Left lobe of liver (tissue), 2 donors: ENCODE data around the gene CDK6. TPM values are rescaled to one million over a fixed set of nuclear protein-coding genes. Genes with fewer than 3 reads are reported as not detected.

Experiments
- ATAC-seq: fragments of 200-7000 bp; cut with Tn5 transposase; one replicate; pipeline ENCODE4 v1.9.1; 2020; ENCODE audit warnings: mild to moderate bottlenecking, moderate library complexity
- DNase-seq: peaks from one replicate; pipeline ENCODE4 v3.0.0-alpha.2; 2020; ENCODE audit warnings: low spot score
- total RNA-seq: library from RNA; stranded (reverse); gene quantifications from one replicate; pipeline ENCODE4 v1.2.1, GENCODE V29; 2021
- donor health status: DM: no; HTN: no; CAD: no; lungs with moderate emphysema.
- donor health status: DM: no; HTN: yes; CAD: no.

Gene CDK6
- total RNA-seq, 1 donor from 2014 or later: 15.3 TPM

DNA sequence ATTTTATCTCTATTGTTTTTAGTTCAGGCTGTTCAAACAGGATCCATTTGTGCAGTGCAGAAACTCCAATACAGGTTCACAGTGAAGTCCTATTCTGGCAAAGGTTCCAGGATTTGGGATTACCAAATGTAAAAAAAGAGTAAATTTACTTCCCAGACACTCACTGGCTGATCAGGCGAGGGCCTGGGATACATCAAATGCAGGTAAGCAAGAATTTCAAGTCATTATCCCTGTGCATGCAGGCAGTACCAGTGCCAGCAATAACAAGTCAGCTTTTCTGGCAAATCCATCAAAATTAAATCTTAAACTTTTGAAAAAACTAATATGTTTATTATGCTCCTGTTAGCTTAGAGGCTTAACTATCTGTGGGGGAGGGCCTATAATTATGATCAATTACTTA, 6.3 kb downstream of the CDK6 start:
- no peak for DNase-seq
- ATAC-seq: no peak

DNA sequence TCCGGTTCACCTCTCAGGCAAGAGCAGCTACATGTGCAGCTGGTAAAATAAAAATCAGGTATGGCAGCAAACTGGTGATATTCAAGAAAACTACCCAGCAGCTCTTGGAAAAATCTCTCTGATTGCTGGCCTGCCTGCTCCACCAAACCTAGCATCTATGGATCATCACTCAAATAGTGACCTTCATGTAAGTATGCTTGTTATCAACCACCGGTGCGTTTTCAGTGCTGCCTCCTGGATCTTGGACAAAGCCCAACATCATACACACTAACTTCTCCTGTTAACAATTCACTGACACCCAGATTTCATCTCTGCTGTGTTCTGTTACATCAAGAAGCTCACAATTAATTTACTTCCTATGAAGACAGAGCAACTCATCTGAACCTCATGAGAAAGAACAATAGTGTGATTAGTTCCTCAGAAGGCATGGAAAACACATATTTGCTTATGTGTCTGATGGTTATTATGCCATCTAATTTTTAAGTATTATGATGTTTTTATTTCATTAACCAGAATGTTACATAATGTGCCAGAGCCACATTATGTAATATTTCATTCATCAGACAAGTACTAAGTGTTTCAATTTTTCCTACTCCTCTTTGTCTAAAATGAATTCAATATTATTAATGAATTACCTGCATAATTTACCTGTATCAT, 8.8 kb downstream of the CDK6 start:
- DNase-seq (no peak), ATAC-seq (no peak)

DNA sequence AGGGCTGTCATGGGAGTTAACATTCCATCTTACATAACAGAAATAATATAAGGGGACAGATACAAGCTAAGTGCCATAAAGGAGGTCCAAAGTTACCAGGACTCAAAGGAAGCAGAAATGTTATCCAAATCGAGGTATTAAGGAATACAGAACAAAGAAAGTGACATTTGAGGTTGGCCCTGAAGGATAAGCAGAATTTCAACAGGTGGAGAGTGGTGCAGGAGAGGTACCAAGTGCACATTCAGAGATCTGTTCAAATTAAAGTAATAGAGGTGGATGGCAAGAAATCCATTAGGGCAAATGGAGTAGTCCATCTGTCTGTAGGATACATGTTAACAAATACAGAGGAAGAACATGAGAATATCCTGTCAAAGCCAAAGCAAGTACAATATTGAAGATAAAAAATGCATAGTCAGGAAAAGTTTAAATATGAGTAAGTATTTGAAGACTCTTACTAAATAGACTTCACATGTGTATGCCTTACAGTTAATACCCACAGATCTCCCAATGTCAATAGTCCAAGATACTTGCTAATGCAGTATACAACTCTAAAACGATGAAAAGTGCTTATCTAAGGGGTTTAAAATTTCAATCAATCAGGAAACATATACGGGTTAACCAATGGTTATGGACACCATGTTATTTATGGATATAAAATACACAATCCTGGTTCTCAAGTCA, 10.0 kb downstream of the CDK6 start:
- ATAC-seq: no peak
- no peak for DNase-seq

DNA sequence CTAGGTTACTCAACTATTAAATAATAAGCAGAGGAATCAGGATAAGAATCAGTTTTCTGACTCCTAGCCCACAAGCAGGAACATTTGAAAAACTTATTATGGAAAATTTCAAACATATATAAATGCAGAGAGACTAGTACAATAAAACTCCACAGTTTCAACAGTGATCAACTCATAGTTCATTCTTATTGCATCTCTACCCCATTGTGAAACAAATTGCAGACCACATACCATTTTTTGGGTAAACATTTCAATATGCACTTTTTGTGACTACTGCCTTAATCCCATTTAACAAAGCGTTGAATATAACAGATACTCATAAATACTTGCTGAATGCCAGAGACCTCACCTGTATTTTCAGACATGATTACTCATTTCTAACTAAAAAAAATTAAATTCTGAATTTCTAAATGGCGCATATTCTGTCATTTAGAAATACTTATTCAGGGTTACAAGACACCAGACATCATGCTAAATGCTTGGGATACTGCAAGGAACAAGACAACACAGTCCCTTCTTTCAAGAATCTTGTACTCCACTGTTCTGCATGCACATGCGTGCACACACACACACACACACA, 11.4 kb downstream of the CDK6 start:
- no peak for ATAC-seq
- DNase-seq: no peak

DNA sequence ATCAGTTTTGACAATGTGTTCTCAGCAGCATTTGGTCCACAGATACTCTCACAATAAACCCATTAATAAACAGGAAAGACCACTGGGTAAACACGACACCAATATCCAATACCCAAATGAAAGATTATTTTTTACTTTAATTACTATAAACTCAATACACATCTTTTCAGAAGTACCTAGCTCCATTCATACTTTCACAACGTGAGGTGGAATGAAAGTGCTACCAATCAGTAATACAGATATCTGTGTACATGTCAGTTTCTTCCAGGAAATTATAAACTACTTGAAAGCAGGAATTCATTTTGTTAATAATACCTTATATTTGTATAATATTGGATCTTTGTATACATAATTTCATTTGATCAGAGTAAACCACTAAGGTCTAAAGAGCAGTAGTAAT, 11.9 kb downstream of the CDK6 start:
- no peak for DNase-seq
- ATAC-seq: no peak

DNA sequence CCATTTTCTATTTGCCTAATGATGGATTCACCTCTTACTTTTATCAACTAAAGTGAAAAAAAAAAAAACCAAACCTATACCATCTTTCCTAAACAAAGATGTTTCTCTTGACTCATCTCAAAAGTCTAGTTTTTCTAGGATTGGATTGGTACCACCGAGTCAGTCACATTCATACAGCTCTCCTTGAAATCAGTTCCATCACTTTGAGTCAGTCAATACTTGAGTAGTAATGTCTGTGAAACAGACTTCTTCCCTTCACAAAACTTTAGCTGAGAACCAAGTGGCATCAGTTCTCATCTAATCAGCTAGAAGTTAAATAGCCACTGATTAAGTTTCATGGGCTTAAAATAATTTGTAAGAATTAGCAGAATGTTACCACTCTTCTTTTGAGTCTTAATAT, 13.3 kb downstream of the CDK6 start:
- DNase-seq (no peak), ATAC-seq (no peak)

DNA sequence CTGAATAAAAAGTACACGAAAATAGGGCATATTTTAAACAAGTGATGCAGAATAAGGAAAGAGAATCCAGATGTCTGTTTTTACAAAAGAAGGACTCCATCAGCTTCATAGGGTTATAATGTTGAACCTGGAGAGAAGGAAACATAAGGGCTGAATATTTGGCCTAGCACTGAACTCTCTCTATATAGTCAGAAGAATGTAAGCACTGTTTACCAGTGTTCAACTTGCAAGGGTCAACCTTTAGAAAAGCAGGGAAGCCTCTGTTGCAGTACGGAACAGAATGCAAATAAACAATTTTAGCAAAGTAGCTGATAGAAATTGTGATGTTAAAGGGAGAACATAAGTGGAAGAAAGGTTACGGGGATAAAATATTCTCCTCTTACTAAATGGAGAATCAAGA, 16.2 kb downstream of the CDK6 start:
- DNase-seq: no peak
- ATAC-seq: no peak

DNA sequence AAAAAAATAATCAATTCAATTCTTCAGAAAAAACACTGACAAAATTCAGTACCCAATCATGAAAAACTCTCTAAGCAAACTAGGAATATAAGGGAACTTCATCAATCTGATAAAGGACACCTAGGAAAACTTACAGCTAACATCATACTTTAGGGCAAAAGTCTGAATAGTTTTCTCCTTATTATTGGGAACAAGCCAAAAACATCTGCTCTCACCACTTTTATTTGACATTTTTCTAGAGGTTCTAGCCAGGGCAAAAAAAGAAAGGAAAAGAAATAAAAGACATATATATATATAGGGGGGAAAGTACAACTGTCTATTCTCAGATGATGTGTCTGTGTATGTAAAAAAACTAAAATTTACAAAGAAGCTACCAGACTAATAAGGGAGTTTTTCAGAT, 19.0 kb downstream of the CDK6 start:
- no peak for ATAC-seq
- DNase-seq: no peak

DNA sequence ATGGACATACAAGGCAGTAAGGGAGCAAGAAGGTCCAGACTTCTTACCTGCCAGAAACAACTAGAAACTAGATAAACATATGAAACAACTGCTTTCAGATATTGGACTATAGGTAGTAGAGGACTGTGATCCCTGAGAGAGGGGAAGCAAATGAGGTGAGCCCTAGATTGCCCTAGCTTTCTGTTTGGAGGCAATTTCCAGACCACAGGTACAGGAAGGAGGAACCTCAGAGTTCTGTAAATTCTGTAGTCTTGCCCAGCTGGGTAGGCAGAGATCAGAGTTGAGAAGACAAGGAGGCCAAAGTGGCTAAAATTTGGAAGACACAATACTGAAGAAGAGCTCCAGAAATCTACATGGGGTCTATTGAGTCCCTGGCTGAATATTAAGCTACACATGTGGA, 21.0 kb downstream of the CDK6 start:
- ATAC-seq: no peak
- no peak for DNase-seq

DNA sequence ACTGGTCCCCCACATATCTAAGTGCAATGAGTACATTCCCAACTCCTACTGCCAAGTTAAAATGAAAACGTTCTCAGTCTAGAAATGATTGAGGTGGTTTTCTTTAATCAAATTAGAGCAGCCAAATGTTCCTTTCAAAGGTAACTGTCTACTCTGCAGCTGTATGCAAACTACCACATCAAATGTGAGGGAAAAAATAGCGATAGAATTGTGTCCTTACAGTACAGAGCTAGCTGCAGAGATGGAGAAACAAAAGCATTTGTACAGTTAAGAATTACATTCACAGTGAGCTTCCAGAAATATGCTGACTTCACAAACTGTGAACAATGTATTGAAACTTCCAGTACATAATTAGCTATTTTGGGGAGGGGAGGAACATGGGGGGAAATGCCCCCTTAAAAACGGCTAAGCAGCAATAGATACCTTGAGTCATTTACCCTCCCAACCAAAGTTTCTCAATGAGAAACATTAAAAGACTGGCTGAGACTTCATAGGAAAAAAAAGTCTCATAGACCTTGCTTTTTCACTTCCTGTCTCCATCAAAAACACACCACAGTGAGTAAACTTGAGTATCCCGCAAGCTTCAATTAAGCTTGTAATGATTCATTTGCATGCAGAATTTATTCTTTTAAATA, 22.9 kb downstream of the CDK6 start:
- no peak for ATAC-seq

DNA sequence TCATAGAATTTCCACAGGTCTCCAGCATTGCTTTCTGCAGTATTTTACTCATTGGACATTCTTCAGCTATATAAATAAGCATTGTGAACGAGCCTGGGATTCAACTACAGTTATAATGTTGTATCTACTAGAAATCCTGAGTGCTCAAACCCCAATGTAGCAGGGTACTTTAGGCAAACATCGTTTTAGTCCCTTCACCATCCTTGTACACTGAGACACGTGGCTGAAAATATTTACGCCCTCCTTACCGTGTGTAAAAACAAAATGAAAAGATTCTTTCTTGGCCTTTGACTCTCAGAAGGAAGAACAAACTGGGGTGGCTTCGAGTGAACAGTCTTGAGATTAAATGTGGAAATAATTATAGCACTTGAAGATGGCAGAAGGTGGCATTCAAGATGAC, 25.2 kb downstream of the CDK6 start:
- no peak for DNase-seq
- no peak for ATAC-seq

More for the DNA sequence above, 22.9 kb downstream of the CDK6 start:
- DNase-seq: no peak

DNA sequence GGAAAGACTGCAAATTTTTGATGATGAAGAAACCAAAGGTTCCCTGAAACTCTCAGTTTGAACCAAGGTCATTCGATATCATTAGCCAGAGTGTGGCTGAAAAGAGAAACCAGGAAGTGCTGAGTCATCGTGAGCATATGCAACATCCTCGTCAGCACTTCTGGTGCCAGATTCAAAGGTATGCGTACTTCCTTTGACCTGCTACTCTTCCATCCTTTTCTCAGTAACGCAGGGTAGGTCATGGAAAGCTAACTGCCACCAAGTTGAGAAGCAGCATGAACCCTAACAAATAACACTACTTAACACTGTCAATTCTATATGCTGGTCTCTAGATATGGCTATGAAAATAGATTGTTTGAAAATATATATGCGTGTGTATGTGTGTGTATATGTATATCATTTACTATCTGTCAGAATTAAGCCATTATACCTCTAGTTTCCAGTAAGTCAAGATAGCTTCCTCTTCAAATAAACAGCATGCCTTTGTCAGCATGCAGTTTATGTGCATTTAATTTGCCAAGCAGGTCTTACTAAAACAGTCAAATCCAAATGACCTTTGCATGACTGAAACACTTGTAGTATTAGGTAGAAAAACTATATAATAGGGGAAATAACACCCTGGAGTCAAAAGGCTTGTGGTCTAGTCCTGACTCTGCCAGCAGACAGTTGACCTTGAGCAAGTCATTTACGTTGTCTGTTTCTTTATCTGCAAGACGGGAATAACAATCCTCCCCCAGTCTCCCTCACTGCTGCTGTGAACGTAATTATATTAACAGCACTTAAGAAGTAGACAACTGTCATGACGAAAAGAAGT, 26.4 kb downstream of the CDK6 start:
- peak; percentile 82 for DNase-seq
- ATAC-seq: peak; percentile 93

DNA sequence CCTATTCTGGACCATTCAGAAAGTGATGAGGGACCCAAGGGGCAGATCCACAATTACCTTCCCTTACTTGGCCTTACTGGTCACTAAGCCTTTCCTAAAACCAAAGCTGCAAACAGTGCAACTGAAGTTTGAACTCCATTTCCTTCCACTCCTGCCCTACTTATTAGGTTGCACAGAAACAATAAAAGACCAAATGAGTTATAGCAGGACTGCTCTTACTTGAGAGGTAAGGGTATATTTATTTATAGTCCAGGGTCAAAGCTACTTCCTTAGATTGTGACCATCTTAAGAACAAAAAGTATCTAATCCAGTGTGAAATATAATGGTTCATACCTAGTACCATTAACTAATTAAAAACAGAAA, 27.0 kb downstream of the CDK6 start:
- DNase-seq: no peak
- ATAC-seq: peak; percentile 39

DNA sequence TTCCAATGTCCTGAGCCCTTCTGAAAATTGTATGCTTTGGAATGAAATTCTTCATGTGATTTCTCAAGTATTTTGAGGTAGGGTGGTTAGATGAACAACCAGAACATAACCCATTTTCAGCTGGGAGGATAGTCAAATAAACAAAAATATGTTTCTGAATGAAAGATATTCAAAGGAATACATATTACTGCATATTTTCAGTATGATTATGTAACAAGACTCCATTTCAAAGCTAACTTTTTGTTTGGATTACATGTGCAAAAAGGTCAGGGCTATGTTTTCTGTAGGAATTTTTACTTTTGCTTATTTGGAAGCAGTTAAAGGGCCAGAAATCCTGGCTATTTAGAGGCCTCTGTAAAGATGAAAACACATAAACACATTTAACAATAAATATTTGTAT, 27.7 kb downstream of the CDK6 start:
- ATAC-seq (no peak), DNase-seq (no peak)

DNA sequence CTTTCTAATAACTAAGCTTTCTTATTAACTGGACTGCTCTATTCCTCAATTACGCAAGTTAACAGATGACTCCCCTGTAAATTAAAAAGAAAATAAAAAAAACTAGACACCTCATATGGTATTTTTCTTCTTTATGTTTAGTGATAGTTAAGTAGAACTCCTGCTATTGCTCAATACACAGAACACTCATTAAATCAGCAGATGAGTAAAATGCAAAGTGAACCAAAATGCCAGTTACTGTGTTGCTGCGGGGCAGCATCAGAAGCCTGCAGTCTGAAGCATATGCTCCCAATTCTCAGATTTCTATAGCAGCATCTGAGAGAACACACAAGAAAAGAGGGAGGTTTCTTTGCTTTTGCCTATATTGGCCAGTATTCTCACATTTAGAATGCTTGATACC, 28.4 kb downstream of the CDK6 start:
- DNase-seq (no peak), ATAC-seq (no peak)

DNA sequence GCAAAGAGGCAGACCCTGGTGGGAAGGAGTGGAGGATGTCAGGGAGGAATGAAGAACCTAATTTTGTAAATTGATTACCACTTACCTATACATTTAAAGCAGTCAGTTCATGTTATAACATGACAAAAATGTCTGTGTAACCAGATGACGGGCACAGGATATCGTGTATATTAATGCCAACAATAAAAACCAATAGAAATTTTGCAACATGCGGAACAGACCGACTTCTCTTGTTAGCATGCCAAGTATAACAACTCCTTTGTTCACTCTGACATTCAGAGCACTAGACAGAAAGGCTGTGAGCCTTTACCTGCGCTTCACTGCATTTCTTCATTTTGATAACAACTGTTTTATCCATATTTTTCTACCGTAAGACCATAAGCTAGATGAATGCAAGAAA, 29.9 kb downstream of the CDK6 start:
- no peak for ATAC-seq
- DNase-seq: no peak

DNA sequence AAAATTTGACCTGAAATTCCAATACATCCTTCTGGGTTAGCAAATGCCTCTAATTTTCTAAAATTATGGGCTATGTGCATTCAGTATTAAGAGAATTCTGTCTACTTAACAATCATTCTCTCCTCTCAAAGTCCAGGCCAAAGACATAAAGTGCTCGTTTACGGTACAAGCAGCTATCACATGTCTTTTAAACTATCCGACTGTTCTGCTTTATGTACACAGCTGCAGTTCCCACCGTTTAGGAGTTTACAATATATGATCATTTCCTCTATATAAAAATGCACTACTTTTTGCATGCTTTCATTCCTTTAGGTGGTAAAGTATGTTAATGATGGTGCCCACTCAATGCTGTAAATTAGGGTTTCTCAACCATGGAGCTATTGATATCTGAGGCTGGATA, 34.0 kb downstream of the CDK6 start:
- DNase-seq (no peak), ATAC-seq (no peak)

DNA sequence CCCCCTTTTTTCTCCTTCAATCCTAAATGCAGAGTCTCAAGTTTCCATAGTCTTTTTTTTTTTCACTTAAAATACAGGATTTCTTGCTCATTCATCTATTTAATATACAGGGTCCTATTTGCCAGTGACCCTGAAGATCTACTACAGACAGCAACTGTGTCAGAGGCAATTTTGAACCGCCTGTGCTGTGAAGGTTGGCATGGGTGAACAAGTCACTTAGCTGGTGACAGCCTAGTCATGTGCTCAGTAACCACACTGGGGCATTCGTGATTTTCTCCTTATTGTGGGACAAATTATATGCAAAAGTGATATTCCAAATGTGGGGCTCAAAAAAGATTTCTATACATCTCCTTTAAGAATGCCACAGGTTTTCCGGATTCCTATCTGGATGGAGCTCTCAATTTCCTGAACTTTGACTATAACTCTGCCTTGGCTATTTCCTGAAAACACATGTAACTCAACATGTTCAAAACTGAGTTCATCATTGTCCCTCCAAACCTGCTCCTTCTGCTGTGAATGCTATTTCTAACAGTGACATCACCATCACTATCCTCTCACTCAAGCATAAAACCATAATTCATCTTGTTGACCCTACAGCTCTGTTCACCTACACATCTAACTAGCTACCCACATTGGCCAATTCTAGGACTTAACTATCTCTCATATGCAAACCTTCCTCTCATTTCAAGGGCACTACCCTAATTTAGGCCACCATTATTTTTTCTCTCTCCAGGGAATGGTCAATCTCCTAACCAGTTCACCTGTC, 36.7 kb downstream of the CDK6 start:
- DNase-seq (no peak), ATAC-seq (no peak)

DNA sequence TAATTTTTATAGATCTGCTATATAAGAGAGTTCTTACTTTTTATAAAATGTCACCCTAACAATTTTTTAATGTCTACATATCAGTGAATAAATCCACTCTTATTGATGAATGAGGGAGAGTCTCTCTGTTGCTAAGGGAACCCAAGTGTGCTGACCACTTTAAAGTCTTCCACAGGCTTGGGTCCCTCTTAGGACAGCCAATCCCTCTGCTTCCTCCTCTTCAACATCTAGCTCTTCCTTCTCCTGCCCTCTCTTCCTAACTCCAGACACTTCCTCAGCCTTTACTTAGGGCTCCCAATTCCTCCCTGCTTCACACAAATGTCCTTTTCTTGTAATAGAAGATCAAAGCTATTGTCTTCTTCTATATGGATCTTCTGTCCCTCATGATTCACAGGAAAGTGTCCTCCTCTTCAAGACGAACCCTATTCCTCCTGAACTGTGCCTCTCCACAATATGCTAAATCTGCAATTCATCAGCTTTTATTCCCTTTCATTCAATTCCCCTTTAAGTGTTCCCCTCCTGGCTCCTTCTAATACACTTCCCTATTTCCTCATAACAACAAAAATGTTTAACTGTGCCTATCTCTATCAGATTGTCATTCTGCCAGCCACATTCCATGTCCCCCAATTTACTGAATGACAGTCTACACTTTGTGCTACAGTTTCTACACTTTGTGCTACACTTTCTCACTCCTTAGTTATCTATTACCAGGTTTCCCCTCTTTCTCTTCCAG, 37.7 kb downstream of the CDK6 start:
- no peak for ATAC-seq
- no peak for DNase-seq

DNA sequence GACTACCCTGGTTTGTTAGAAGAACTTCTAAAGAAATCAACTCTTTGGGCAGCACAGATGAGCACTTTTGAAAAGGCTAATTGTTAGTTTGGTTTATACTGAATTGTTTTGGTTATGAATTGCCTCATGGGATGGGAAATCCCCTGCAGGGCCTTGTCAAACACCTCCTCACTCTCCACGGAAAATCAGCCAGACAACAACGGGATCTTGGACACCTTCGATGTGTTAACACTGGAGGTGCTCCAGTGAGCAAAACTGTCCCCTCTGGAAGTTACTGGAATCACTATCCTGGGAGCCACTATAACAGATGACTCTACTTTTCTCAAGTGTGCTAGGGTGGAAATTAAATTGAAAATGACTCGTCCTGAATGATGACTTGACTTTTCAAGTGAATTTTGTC, 38.7 kb downstream of the CDK6 start:
- DNase-seq: no peak
- ATAC-seq: peak; percentile 31
